ENCODE results near the gene EXOSC5.

- TF ChIP-seq POLR2A (IDR thresholded peaks at IDR 0.05) (no peak), CTCF (IDR thresholded peaks at IDR 0.05) (no peak)
Measured at GRCh38 chr19:41420101-41420880, 23.1 kb upstream of the EXOSC5 start.

Data from body of pancreas (tissue), 4 donors.